Measurements from ENCODE around the gene MYO6.

MYO6 gene

DNA sequence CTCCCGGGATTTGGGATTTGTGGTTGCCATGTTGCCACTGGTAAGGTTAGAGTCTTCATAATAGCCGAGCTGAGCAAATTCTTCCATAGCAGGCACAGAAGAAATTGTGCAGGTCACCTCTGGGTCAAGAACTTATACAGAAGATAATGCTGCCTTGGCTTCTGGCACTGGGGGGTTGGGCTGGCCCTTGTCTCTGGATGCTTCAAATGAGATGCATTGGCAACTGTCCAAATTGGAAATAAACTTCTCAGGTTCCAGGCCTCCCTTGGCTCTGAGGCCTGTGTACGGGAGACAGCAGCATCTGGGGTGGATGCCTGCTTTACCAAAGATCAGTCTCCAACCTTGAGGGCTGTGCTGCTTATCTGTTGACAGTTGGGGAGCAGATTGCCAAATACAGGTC, 26.2 kb downstream of the MYO6 start:
- H3K4me3 Mint-ChIP-seq = no peak overlapping the region
- peaks cover 11% of the 10 kb centered on the region for H3K4me1 Mint-ChIP-seq
- TF ChIP-seq, protein P1, sequence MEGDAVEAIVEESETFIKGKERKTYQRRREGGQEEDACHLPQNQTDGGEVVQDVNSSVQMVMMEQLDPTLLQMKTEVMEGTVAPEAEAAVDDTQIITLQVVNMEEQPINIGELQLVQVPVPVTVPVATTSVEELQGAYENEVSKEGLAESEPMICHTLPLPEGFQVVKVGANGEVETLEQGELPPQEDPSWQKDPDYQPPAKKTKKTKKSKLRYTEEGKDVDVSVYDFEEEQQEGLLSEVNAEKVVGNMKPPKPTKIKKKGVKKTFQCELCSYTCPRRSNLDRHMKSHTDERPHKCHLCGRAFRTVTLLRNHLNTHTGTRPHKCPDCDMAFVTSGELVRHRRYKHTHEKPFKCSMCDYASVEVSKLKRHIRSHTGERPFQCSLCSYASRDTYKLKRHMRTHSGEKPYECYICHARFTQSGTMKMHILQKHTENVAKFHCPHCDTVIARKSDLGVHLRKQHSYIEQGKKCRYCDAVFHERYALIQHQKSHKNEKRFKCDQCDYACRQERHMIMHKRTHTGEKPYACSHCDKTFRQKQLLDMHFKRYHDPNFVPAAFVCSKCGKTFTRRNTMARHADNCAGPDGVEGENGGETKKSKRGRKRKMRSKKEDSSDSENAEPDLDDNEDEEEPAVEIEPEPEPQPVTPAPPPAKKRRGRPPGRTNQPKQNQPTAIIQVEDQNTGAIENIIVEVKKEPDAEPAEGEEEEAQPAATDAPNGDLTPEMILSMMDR (IDR thresholded peaks at IDR 0.05; ENCODE audit: unreplicated experiment in 3 of 3) = no peak
- H3K27ac Mint-ChIP-seq = no peak overlapping the region
- no peaks in the 10 kb centered on the region for H3K27me3 Mint-ChIP-seq (ENCODE audit: low read depth)
- no peaks in the 10 kb centered on the region for H3K9me3 Mint-ChIP-seq
- H3K36me3 Mint-ChIP-seq (ENCODE audit: low read depth) = peaks cover 4% of the 10 kb centered on the region

DNA sequence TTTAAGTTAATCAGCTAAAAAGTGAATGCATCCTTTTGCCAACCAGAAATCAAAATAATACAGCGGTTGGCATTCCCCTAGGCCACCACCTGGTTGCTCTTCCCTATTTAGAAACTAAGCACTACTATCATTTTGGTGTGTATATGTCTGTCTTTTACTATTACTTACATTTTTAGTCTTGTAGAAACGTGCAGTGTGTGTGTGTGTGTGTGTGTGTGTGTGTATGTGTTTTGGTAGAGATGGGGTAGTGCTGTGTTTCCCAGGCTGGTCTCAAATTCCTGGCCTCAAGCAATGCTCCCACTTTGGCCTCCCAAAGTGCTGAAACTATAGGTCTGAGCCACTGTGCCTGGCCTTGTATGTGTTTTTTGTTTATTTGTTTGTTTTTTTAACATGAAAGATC, 27.4 kb downstream of the MYO6 start:
- Mint-ChIP-seq H3K4me3 (no peak overlapping the region), H3K9me3 (no peaks in the 10 kb centered on the region), H3K27ac (no peak overlapping the region), H3K27me3 (ENCODE audit: low read depth) (no peaks in the 10 kb centered on the region), H3K4me1 (peaks cover 11% of the 10 kb centered on the region), H3K36me3 (ENCODE audit: low read depth) (peaks cover 4% of the 10 kb centered on the region)
- TF ChIP-seq, protein P1 (IDR thresholded peaks at IDR 0.05; ENCODE audit: unreplicated experiment in 3 of 3) = no peak

DNA sequence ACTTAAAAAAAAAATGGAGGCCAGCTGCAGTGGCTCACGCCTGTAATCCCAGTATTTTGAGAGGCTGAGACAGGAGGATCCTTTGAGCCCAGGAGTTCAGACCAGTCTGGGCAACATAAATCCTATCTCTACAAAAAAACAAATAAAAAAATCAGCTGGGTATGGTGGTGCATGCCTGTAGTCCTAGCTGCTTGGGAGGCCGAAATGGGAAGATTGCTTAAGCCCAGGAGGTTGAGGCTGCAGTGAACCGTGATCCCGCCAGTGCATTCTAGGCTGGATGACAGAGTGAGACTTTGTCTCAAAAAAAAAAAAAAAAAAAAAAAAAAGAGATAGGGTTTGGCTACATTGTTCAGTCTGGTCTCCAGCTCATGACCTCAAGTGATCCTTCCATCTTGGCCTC, 29.7 kb downstream of the MYO6 start:
- H3K9me3 Mint-ChIP-seq = no peaks in the 10 kb centered on the region
- H3K27ac Mint-ChIP-seq = no peak overlapping the region
- peaks cover 11% of the 10 kb centered on the region for H3K4me1 Mint-ChIP-seq
- no peak overlapping the region for H3K4me3 Mint-ChIP-seq
- peaks cover 4% of the 10 kb centered on the region for H3K36me3 Mint-ChIP-seq (ENCODE audit: low read depth)
- no peaks in the 10 kb centered on the region for H3K27me3 Mint-ChIP-seq (ENCODE audit: low read depth)
- TF ChIP-seq, protein P1 (IDR thresholded peaks at IDR 0.05; ENCODE audit: unreplicated experiment in 3 of 3) = no peak

DNA sequence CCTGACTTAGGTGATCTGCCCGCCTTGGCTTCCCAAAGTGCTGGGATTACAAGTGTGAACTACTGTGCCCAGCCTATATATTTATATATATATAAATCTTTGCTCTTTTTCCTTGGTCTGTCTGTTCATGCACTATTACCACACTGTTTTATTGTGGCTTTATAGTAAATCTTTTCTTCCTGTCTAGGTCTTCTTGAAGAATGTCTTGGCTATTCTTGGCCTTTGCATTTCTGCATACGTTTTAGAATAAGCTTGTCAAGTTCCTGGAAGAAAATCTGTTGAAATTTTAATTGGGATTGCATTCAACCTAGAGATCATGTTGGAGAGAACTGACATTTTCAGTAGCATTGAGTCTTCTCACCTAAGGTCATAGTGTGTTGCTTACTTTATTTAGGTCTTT, 37.1 kb downstream of the MYO6 start:
- Mint-ChIP-seq H3K36me3 (ENCODE audit: low read depth) (no peaks in the 10 kb centered on the region), H3K27ac (no peak overlapping the region), H3K27me3 (ENCODE audit: low read depth) (no peaks in the 10 kb centered on the region), H3K4me3 (no peak overlapping the region), H3K9me3 (no peaks in the 10 kb centered on the region), H3K4me1 (no peaks in the 10 kb centered on the region)
- TF ChIP-seq, protein P1 (IDR thresholded peaks at IDR 0.05; ENCODE audit: unreplicated experiment in 3 of 3) = no peak

DNA sequence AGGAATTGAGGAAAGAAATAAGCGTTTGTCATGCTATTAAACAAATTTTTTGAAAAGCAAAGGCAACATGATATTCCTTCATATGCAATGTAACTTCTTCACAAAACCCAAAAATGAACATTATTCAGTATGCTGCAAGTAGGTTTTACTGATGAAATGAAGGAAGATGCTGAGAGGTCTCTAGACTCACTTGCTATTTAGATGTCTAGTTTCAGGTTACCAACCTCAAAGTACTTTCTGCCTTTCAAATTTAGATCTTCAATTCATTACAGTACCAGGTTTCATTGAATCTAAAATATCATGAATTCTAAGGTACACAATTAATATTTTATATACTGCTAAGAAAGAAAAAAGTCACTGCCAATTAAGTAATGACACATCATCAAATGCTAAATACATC, 39.9 kb downstream of the MYO6 start:
- Mint-ChIP-seq H3K9me3 (no peaks in the 10 kb centered on the region), H3K4me3 (no peak overlapping the region), H3K36me3 (ENCODE audit: low read depth) (no peaks in the 10 kb centered on the region), H3K4me1 (peaks cover 2% of the 10 kb centered on the region), H3K27ac (no peak overlapping the region), H3K27me3 (ENCODE audit: low read depth) (no peaks in the 10 kb centered on the region)
- TF ChIP-seq, protein P1 (IDR thresholded peaks at IDR 0.05; ENCODE audit: unreplicated experiment in 3 of 3) = no peak

DNA sequence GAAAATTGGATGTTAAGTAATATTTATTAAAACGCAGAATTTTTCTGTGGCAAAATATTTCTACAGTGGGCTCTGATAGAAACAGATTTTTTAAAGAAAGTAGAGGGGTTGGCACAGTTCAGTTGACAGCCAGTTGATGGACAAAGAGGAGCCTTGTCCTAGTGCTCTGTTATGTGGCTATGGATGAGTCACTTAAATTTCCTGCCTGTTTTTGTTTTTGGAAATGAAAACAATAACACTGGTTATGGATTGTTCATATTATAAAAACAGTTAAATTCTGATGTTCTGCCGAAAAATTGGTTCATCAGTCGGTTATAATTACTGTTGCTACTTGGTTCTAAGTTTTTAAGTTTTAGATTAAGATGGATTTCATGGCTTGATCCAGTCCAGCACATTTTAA, 42.8 kb downstream of the MYO6 start:
- Mint-ChIP-seq H3K4me3 (no peak overlapping the region), H3K4me1 (peaks cover 25% of the 10 kb centered on the region), H3K9me3 (no peaks in the 10 kb centered on the region), H3K27me3 (ENCODE audit: low read depth) (no peaks in the 10 kb centered on the region), H3K36me3 (ENCODE audit: low read depth) (no peaks in the 10 kb centered on the region), H3K27ac (no peak overlapping the region)
- TF ChIP-seq, protein P1 (IDR thresholded peaks at IDR 0.05; ENCODE audit: unreplicated experiment in 3 of 3) = no peak

Data from nephron (organoid).